K562 (cell line): Measurements from ENCODE around the gene CNR1. TPM values are rescaled to one million over a fixed set of nuclear protein-coding genes. Genes with fewer than 3 reads are reported as not detected.
A peak's percentile ranks its signal among the peaks of the same experiment; 100 is the strongest.

ENCODE experiments used
- ATAC-seq: fragments of 200-7000 bp; cut with Tn5 transposase; 3 replicates; pipeline ENCODE4 v1.9.1; 2020; ENCODE audit warnings: moderate library complexity
- BruUV-seq: library from RNA; stranded (reverse); fragments of 400-500 nt; replicated peaks from 2 replicates; lab custom pipeline; 2021; lab: Mats Ljungman, UMichigan
- CTCF ChIA-PET: fragments of 300-600 bp; formaldehyde crosslinking; extraction: SDS; loops from one replicate; lab custom pipeline; 2021; ENCODE audit warnings: low intra/inter-chr PET ratio; lab: Yijun Ruan, JAX
- POLR2A ChIA-PET: fragments of 300-600, 350-650 bp; sonication (Branson Sonifier 250); formaldehyde crosslinking; extraction: SDS; loops from one replicate; lab custom pipeline; 2021; ENCODE audit warnings: antibody characterized with exemption, inconsistent platforms; lab: Yijun Ruan, JAX
- DNase-seq, 4 experiments: peaks; one replicate each; pipeline versions ENCODE4 v3.0.0 to v3.0.0-alpha.2; 2011 to 2018; ENCODE audit warnings: low spot score in 3 of 4, mixed read lengths in 3 of 4; ENCODE audit errors: extremely low read depth in 1 of 4
- FAIRE-seq: peaks from 2 replicates; lab custom pipeline; 2011; peaks lifted over from hg19 to GRCh38; lab: Jason Lieb, UNC
- H2AFZ ChIP-seq: 2 replicates; pipeline ENCODE4 v1.6.0; 2011; ENCODE audit warnings: low read depth, low read length, control low read depth, inconsistent platforms
- H3K27ac ChIP-seq: fragments of 200-600 bp; 3 replicates; pipeline ENCODE4 v1.8.0; 2011; ENCODE audit warnings: low read depth, mild to moderate bottlenecking, control low read depth, inconsistent platforms, low read length, moderate library complexity, mixed read lengths; ENCODE audit errors: extremely low read depth
- H3K27me3 ChIP-seq, 2 experiments: fragments of 300-600 bp in 1 of 2; 2 replicates in 1 of 2; 3 replicates in 1 of 2; pipeline versions ENCODE4 v1.6.0 to v1.8.0; 2011; ENCODE audit warnings: inconsistent platforms in 2 of 2, low read length in 2 of 2, mild to moderate bottlenecking in 1 of 2, mixed read lengths in 1 of 2, moderate library complexity in 1 of 2; ENCODE audit not compliant: control insufficient read depth in 2 of 2, insufficient read depth in 2 of 2
- H3K36me3 ChIP-seq: fragments of 300-600 bp; 3 replicates; pipeline ENCODE4 v1.8.0; 2011; ENCODE audit warnings: mild to moderate bottlenecking, low read length, inconsistent platforms; ENCODE audit not compliant: control insufficient read depth, insufficient read depth
- H3K4me1 ChIP-seq, 2 experiments: fragments of 200-600 bp in 1 of 2; replicated peaks in 1 of 2; 2 replicates in 1 of 2; 3 replicates in 1 of 2; pipeline versions ENCODE4 v1.5.1 to v1.8.0; 2011; ENCODE audit warnings: inconsistent platforms in 2 of 2, low read length in 2 of 2, mild to moderate bottlenecking in 1 of 2, mixed read lengths in 1 of 2, moderate library complexity in 1 of 2; ENCODE audit not compliant: control insufficient read depth in 2 of 2, insufficient read depth in 2 of 2
- H3K4me2 ChIP-seq: 2 replicates; pipeline ENCODE4 v1.6.1; 2011; ENCODE audit warnings: low read length, control low read depth, inconsistent platforms, mixed read lengths; ENCODE audit not compliant: insufficient read depth
- H3K4me3 ChIP-seq: fragments of 200-600 bp; sonication (generic), shearing (Covaris generic); 2 replicates; pipeline ENCODE4 v1.5.1; 2016; ENCODE audit warnings: control low read depth, inconsistent platforms
- H3K79me2 ChIP-seq: fragments of 200-600 bp; 3 replicates; pipeline ENCODE4 v1.8.0; 2011; ENCODE audit warnings: low read length, inconsistent platforms; ENCODE audit not compliant: control insufficient read depth, insufficient read depth
- H3K9ac ChIP-seq, 2 experiments: 2 replicates each; pipeline versions ENCODE4 v1.6.0 to v1.6.1; 2011; ENCODE audit warnings: low read depth in 2 of 2, low read length in 2 of 2, control low read depth in 1 of 2, inconsistent platforms in 1 of 2, mild to moderate bottlenecking in 1 of 2, mixed read lengths in 1 of 2; ENCODE audit not compliant: insufficient read depth in 1 of 2
- H3K9me1 ChIP-seq: one replicate; pipeline ENCODE4 v1.6.0; 2011; ENCODE audit warnings: inconsistent platforms, mild to moderate bottlenecking, low read length, moderate library complexity; ENCODE audit not compliant: control insufficient read depth, insufficient read depth
- H3K9me3 ChIP-seq: replicated peaks from 2 replicates; pipeline ENCODE4 v1.5.1; 2011; ENCODE audit warnings: low read depth, low read length, inconsistent platforms; ENCODE audit not compliant: control insufficient read depth, insufficient read depth
- H4K20me1 ChIP-seq: replicated peaks from 2 replicates; pipeline ENCODE4 v1.6.1; 2011; ENCODE audit warnings: low read length, inconsistent platforms, mixed read lengths; ENCODE audit not compliant: control insufficient read depth, insufficient read depth
- FOSL1 ChIP-seq: fragments of 200-800 bp; sonication (Bioruptor generic); conservative IDR thresholded peaks from 2 replicates; pipeline ENCODE4 v1.6.1; 2016; ENCODE audit warnings: missing genetic modification characterization, missing compliant biosample characterization
- MAZ ChIP-seq, 2 experiments: fragments of 450-650 bp in 1 of 2; sonication (generic) in 1 of 2; formaldehyde crosslinking; IDR thresholded peaks in 1 of 2; conservative IDR thresholded peaks in 1 of 2; 2 replicates each; pipeline versions ENCODE4 v1.4.0 to v1.5.0; 2020; ENCODE audit warnings: mild to moderate bottlenecking in 1 of 2, missing genetic modification reagents in 1 of 2
- PHF21A ChIP-seq: fragments of 450-650 bp; IDR thresholded peaks from 2 replicates; pipeline ENCODE4 v1.6.1; 2017; ENCODE audit warnings: low read depth, borderline replicate concordance
- SPI1 ChIP-seq: IDR thresholded peaks from 2 replicates; pipeline ENCODE4 v1.6.1; 2011; ENCODE audit warnings: low read depth, low read length, control low read depth, borderline replicate concordance
- ZFPM2 ChIP-seq: fragments of 250-450 bp; sonication (Bioruptor Pico); IDR thresholded peaks from 2 replicates; pipeline ENCODE4 v1.5.1; 2022; ENCODE audit warnings: mild to moderate bottlenecking
- WGBS: fragments of 100-300 bp; shearing (Covaris generic); methylation state at CpG from one replicate; pipeline ENCODE4 v1.1.6; 2016; ENCODE audit warnings: low coverage, mixed read lengths; ENCODE audit not compliant: insufficient coverage; ENCODE audit errors: missing lambda C conversion rate; 5-methylcytosine and 5-hydroxymethylcytosine counted together
- in situ Hi-C: fragments of 300-500 bp; cut with MboI; formaldehyde crosslinking; loops from 4 replicates; pipeline ENCODE4 v1.15.0; 2018; ENCODE audit warnings: inconsistent platforms, mixed read lengths
- intact Hi-C: fragments of 100-400 bp; cut with micrococcal nuclease; formaldehyde crosslinking; loops from 2 replicates; pipeline ENCODE4 v1.14.2; 2022
- polyA plus RNA-seq, 8 experiments: library from polyadenylated mRNA; depleted of rRNA in 4 of 8; stranded (reverse) in 5 of 8; unstranded in 3 of 8; fragments of >200 nt; fragmentation: Nextera tagmentation in 2 of 8; fragmentation: Illumina TruSeq in 1 of 8; extraction: Ambion mirVana in 2 of 8; extraction: Trizol in 1 of 8; gene quantifications; 2 replicates each; pipeline versions ENCODE4 v1.2.1 to v1.2.3, GENCODE V29; 2011 to 2014; ENCODE audit warnings: inconsistent platforms in 1 of 8, missing spikeins in 1 of 8
- total RNA-seq, 7 experiments: library from RNA; depleted of rRNA in 6 of 7; stranded (reverse); fragments of >200 nt in 6 of 7; fragmentation: Illumina TruSeq in 2 of 7; extraction: Trizol in 2 of 7; gene quantifications; 2 replicates each; pipeline versions ENCODE4 v1.2.1 to v1.2.3, GENCODE V29; 2011 to 2021; ENCODE audit warnings: low replicate concordance in 1 of 7

CNR1 gene
- total and polyA plus RNA-seq, 9 of the 15 experiments (the other 6 are each of a cell fraction or from before 2014, with no cell fraction given) = 0.50 to 1.9 (median 1.2) TPM; not detected in 1

DNA sequence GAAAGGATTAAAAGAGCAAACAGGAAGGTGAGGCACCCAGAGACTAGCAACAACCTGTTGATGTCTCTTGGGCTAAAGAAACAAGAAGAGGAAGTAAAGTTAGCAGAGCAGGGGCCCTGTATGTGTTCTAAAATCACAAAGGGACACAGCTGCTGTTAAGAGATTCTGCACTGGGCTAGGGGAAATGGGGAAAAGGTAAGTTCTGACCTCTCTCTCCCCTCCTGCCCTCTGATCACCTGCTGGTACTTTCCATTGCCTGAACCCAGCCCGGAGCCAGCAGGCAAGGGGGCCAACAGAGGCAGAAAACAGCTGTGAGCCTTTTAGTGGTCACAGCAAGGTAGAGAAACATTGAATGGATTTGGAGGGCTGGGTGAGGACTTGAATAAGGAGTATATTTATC, 13.5 kb upstream of the CNR1 start:
- intact Hi-C loops = no loop called here
- TF ChIP-seq PHF21A (no peak), ZFPM2 (CRISPR knock-in tag) (no peak)
- TF ChIP-seq, all 486 proteins: peak for 0
- Histone ChIP-seq H3K27ac (no peak overlapping the region), H3K4me2 (no peak overlapping the region), H3K27me3 (peaks cover 0 to 5% of the 10 kb centered on the region in 2 experiments; a peak in 1 of 5 replicates), H2AFZ (no peak overlapping the region), H3K9ac (no peak overlapping the region), H3K4me3 (no peak overlapping the region), H3K9me1 (no peaks in the 10 kb centered on the region), H4K20me1 (no peaks in the 10 kb centered on the region; the same call in 1 of the 2 replicates), H3K4me1 (no peaks in the 10 kb centered on the region), H3K9me3 (no peaks in the 10 kb centered on the region), H3K79me2 (no peaks in the 10 kb centered on the region), H3K36me3 (no peaks in the 10 kb centered on the region)
- DNase-seq = no peak
- POLR2A ChIA-PET = no interaction called here
- CTCF ChIA-PET = no interaction called here
- in situ Hi-C loops = no loop called here
- 0% methylated on average over 1 of the region's 1 CpG for whole genome bisulfite sequencing
- ATAC-seq = no peak
- FAIRE-seq = no peak
- BruUV-seq = no TSS peak

DNA sequence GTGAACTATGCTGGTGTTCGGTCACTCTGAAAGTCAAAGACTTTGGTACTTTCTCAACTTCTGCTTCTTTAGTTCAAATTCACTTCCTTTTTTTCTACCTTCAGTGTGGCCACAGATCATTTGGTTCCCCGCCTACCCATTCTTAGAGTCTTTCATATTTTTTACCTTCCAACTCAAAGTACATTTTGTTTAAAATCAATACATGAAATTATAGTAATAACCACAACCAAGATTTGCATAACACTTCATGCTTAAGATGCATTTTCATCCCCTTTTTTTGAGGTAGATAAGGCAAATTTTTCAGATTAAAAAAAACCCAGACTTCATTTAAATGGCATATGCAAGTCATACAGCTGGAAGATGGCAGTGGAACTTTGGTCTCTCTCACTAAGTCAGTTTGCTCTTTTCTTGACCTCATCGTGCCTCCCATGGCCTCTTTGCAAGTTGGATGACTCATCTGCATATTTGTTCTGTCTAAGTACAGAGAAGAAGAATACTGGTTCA, 11.9 kb upstream of the CNR1 start:
- Histone ChIP-seq H4K20me1 (no peaks in the 10 kb centered on the region; the same call in 1 of the 2 replicates), H3K9me3 (no peaks in the 10 kb centered on the region), H2AFZ (no peak overlapping the region), H3K79me2 (no peaks in the 10 kb centered on the region), H3K4me2 (no peak overlapping the region), H3K4me3 (no peak overlapping the region), H3K4me1 (no peaks in the 10 kb centered on the region), H3K36me3 (no peaks in the 10 kb centered on the region), H3K27ac (no peak overlapping the region), H3K9ac (no peak overlapping the region), H3K9me1 (no peaks in the 10 kb centered on the region), H3K27me3 (peaks cover 0 to 5% of the 10 kb centered on the region in 2 experiments; a peak in 1 of 5 replicates)
- 19% methylated on average over 3 of the region's 3 CpGs for WGBS
- peak; percentile 52; the same call in 1 of the 2 replicates for TF ChIP-seq SPI1
- TF ChIP-seq FOSL1 (tag) = 0 out of 2 replicates have a peak, but pooled peaks have one; percentile 42
- TF ChIP-seq MAZ (CRISPR knock-in tag; conservative IDR thresholded peaks at IDR 0.05 in 1 of 2, IDR thresholded peaks at IDR 0.05 in 1 of 2) = no peak
- BruUV-seq = no TSS peak
- CTCF ChIA-PET = no interaction called here
- FAIRE-seq (no peak), DNase-seq (no peak), ATAC-seq (no peak)
- in situ Hi-C loops = no loop called here
- POLR2A ChIA-PET = interaction anchor here (0.6 kb wide), 1 partner anchor 154 kb away, joined by 3 read pairs; no protein-coding TSS in a partner anchor
- intact Hi-C loops = no loop called here
